Measurements from ENCODE around the gene PF4V1.

The PF4V1 gene

DNA sequence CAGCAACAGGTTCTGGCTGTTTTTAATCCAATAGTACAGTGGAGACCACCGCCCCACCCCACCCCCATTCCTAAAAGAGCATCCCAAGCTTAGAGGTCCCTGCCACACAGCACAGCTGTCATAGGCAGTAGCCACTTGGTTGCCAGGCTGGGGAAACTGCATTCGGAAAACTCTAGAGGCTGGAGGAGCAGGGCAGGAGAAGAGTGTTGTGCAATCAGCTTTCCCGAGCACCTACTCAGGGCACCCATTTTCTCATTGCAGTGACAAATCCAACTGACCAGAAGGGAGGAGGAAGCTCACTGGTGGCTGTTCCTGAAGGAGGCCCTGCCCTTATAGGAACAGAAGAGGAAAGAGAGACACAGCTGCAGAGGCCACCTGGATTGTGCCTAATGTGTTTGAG lies 17.2 kb downstream of the PF4V1 start:
- no peak overlapping the region for H3K27ac ChIP-seq

DNA sequence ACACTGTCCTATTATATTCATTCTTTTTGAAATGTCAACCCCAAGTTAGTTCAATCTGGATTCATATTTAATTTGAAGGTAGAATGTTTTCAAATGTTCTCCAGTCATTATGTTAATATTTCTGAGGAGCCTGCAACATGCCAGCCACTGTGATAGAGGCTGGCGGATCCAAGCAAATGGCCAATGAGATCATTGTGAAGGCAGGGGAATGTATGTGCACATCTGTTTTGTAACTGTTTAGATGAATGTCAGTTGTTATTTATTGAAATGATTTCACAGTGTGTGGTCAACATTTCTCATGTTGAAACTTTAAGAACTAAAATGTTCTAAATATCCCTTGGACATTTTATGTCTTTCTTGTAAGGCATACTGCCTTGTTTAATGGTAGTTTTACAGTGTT lies 17.7 kb downstream of the PF4V1 start:
- TF ChIP-seq, protein P1, sequence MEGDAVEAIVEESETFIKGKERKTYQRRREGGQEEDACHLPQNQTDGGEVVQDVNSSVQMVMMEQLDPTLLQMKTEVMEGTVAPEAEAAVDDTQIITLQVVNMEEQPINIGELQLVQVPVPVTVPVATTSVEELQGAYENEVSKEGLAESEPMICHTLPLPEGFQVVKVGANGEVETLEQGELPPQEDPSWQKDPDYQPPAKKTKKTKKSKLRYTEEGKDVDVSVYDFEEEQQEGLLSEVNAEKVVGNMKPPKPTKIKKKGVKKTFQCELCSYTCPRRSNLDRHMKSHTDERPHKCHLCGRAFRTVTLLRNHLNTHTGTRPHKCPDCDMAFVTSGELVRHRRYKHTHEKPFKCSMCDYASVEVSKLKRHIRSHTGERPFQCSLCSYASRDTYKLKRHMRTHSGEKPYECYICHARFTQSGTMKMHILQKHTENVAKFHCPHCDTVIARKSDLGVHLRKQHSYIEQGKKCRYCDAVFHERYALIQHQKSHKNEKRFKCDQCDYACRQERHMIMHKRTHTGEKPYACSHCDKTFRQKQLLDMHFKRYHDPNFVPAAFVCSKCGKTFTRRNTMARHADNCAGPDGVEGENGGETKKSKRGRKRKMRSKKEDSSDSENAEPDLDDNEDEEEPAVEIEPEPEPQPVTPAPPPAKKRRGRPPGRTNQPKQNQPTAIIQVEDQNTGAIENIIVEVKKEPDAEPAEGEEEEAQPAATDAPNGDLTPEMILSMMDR (conservative IDR thresholded peaks at IDR 0.05) = no peak
- no peak overlapping the region for H3K27ac ChIP-seq

More for the DNA sequence above, 17.2 kb downstream of the PF4V1 start:
- TF ChIP-seq, protein P1 (conservative IDR thresholded peaks at IDR 0.05) = no peak

DNA sequence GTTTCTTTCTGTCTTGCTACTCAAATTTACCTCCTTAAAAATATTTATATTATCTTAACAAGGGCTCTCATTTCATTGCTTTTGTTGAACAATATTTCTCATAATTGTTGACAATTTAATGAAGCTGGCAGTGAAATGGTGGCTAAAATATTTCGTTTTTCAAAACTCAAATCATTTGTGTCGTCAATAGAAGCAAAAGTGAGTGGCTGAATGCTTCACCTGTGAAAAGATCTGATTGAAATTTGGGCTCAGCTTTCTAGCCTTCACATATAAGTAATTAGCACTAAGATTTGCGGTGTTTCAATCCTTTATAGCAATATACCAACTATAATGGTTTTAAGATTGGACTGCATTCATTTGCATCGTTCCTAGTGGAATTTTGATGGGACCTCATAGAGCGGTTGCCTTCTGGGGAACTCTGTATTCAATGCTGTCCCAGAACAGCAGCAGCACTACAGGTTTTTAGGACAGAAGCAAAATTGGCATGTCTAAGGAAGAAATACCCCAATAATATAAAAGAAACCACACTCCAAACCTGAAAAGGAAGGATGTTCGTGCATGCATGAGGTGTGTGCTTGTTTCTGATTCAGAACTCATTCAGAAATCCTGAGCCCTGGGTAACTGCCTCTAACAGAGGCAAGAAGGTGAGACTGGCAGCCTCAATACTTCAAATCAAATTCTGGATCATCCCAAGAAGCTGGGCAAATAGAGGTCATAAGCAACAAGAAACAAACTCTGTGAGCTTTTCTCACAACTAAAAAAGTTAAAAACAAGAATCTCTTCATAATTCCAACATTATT lies 18.6 kb downstream of the PF4V1 start:
- no peak overlapping the region for H3K27ac ChIP-seq
- TF ChIP-seq, protein P1 (conservative IDR thresholded peaks at IDR 0.05) = no peak

DNA sequence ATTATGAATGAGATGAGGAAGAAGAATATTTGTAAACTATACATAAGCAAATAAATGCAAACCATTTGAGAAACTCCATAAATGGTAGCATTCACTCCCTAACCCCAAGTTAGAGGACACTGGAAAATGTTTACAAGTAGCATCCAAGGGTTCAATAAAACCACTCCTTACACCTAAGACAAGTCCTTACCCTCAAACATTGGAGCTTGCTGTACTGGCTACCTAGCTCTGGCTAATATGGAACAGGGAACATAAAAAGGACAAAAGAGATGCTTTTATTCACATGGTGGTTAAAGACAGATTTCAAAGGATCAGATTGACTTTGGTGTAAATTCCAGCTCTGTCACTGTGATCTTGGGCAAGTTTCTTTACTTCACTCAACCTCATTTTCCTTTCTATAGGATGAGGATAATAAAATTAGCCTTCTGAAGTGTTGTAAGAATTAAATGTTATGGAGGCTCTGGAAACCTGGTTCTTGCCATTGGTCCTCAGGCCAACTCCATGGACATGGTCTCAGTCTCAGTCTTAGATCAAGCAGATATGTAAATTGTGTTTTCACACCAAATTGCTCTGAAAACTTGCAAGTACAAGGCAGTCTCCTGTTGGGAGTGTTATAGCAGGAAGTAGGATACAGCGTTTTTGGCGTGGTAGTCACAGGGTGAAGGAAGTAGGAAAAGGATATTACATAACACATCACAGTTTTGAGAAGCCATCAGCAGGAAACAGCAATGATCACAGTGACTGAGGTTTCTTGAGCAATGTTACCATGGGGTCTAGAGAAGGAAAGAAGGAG lies 19.4 kb downstream of the PF4V1 start:
- TF ChIP-seq, protein P1 (conservative IDR thresholded peaks at IDR 0.05) = no peak
- H3K27ac ChIP-seq = no peak overlapping the region

DNA sequence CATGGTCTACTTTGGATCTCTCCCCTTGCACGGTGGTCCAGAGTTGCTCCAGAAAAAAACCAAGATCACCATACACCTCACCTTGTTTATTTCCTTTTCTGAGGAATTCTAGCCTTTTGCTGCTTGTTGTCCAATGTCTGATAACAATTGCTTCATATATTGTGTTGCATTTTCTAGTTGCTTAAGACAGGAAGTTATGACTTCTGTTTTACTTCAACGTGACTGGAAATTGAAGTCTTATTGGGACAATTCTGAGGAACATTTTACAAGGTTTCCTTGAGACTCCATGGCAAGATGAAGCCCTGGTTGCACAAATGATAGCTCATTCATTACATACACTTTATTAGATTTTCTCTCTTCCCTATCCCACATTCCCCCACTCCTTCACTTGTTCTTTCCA lies 21.3 kb downstream of the PF4V1 start:
- H3K27ac ChIP-seq = no peak overlapping the region
- TF ChIP-seq, protein P1 (conservative IDR thresholded peaks at IDR 0.05) = no peak

DNA sequence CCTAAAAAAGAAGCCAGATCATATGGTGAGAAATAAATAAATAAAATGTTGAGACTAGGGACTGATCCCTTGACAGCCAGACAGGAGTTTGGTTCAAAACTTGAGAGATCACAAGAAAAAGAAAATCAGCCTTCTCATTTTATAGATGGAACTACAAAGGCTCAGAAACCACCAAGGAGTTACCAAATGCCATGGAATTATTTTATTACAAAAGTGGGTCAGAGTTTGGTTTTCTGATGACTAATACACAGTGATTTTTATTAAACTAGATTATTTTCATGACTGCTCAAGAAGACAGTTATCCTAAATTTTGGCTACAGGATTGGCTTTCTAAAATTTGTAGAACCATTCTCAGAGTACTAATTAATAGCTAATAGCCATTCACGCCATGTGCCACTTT lies 22.3 kb downstream of the PF4V1 start:
- H3K27ac ChIP-seq = no peak overlapping the region
- TF ChIP-seq, protein P1 (conservative IDR thresholded peaks at IDR 0.05) = no peak

DNA sequence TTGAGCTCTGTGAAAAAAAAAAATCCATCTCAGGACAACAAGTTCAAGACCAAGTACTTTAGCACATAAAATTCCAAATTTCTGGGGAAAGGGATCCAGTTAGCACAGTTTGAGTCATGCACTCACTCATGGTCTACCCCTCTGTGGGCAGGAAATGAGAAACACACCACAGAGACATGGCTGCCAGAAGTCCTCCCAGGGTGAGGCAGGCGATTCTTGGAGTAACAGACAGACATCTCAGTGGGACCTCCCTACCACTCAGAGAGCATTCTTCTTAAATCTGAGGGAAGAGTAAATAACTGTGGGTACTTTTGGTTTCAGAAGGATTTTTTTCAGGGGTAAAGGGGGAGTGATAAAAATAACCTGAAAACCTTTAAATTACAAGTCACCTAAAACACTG lies 30.2 kb downstream of the PF4V1 start:
- TF ChIP-seq, protein P1 (conservative IDR thresholded peaks at IDR 0.05) = no peak
- H3K27ac ChIP-seq = no peak overlapping the region

All from VCaP (cell line).